HepG2 (cell line): ENCODE results near the gene DENND4A. TPM values are rescaled to one million over a fixed set of nuclear protein-coding genes. Genes with fewer than 3 reads are reported as not detected.

Experiments used
- ATF7 ChIP-seq, 2 experiments: fragments of 450-650 bp in 1 of 2; sonication (generic) in 1 of 2; formaldehyde crosslinking in 1 of 2; IDR thresholded peaks; 2 replicates each; pipeline versions ENCODE4 v1.4.0 to v1.6.1; 2016 to 2020; ENCODE audit warnings: antibody characterized with exemption in 1 of 2, mild to moderate bottlenecking in 1 of 2, missing genetic modification reagents in 1 of 2
- CHD4 ChIP-seq: fragments of 200-600 bp; sonication (generic); IDR thresholded peaks from 2 replicates; pipeline ENCODE4 v1.7.0; 2017; ENCODE audit warnings: mild to moderate bottlenecking, low read length, borderline replicate concordance
- FLYWCH1 ChIP-seq: sonication (generic); formaldehyde crosslinking; IDR thresholded peaks from 2 replicates; pipeline ENCODE4 v1.8.1; 2023; ENCODE audit warnings: mild to moderate bottlenecking, missing genetic modification reagents
- GMEB2 ChIP-seq: IDR thresholded peaks from 2 replicates; pipeline ENCODE4 v1.6.1; 2016; ENCODE audit warnings: missing biosample characterization, missing genetic modification reagents, low read depth
- KAT8 ChIP-seq: IDR thresholded peaks from 2 replicates; pipeline ENCODE4 v1.6.1; 2016; ENCODE audit warnings: missing genetic modification reagents, missing compliant biosample characterization
- TIGD3 ChIP-seq: sonication (generic); formaldehyde crosslinking; IDR thresholded peaks from 2 replicates; pipeline ENCODE4 v1.5.1; 2020; ENCODE audit warnings: mild to moderate bottlenecking, missing genetic modification reagents, borderline replicate concordance
- ZBTB1 ChIP-seq: sonication (generic); formaldehyde crosslinking; IDR thresholded peaks from 2 replicates; pipeline ENCODE4 v1.4.0; 2020; ENCODE audit warnings: missing genetic modification reagents, borderline replicate concordance
- ZBTB43 ChIP-seq: sonication (generic); formaldehyde crosslinking; conservative IDR thresholded peaks from 2 replicates; pipeline ENCODE4 v1.4.0; 2020; ENCODE audit warnings: missing genetic modification reagents
- ZNF543 ChIP-seq: sonication (generic); formaldehyde crosslinking; IDR thresholded peaks from 2 replicates; pipeline ENCODE4 v1.4.0; 2020; ENCODE audit warnings: mild to moderate bottlenecking, missing genetic modification reagents
- ZNF646 ChIP-seq: sonication (generic); formaldehyde crosslinking; IDR thresholded peaks from 2 replicates; pipeline ENCODE4 v1.9.0; 2021; ENCODE audit warnings: mild to moderate bottlenecking, missing genetic modification reagents
- ZNF784 ChIP-seq: sonication (generic); formaldehyde crosslinking; IDR thresholded peaks from 2 replicates; pipeline ENCODE4 v1.5.1; 2020; ENCODE audit warnings: missing genetic modification reagents, mild to moderate bottlenecking, borderline replicate concordance
- ZNF800 ChIP-seq: sonication (generic); formaldehyde crosslinking; IDR thresholded peaks from 2 replicates; pipeline ENCODE4 v1.4.0; 2020; ENCODE audit warnings: missing genetic modification reagents
- ZSCAN29 ChIP-seq: sonication (generic); formaldehyde crosslinking; conservative IDR thresholded peaks from 2 replicates; pipeline ENCODE4 v1.4.0; 2020; ENCODE audit warnings: mild to moderate bottlenecking, missing genetic modification reagents
- polyA plus RNA-seq, 8 experiments: library from polyadenylated mRNA; depleted of rRNA in 3 of 8; stranded (reverse) in 7 of 8; unstranded in 1 of 8; fragments of >200 nt; fragmentation: Illumina TruSeq in 4 of 8; extraction: Trizol in 4 of 8; gene quantifications; 2 replicates each; pipeline versions ENCODE4 v1.2.1 to v1.2.3, GENCODE V29; 2011 to 2016; ENCODE audit warnings: low read depth in 4 of 8, missing spikeins in 1 of 8, mixed read lengths in 1 of 8; ENCODE audit not compliant: insufficient read depth in 1 of 8
- total RNA-seq, 5 experiments: library from RNA; depleted of rRNA; stranded (reverse); fragments of >200 nt; fragmentation: Illumina TruSeq; extraction: Trizol; gene quantifications; 2 replicates each; pipeline ENCODE4 v1.2.3, GENCODE V29; 2016; ENCODE audit warnings: low read depth in 1 of 5

The DENND4A gene
- total and polyA plus RNA-seq, 2 of the 13 experiments (the other 11 are each of a cell fraction or from before 2014, with no cell fraction given): 13.2 to 18.6 TPM

- TF ChIP-seq ZNF800 (CRISPR knock-in tag): no peak
- TF ChIP-seq CHD4: no peak; the same call in 1 of the 2 replicates
- TF ChIP-seq ATF7 (IDR thresholded peaks at IDR 0.05): no peak
- TF ChIP-seq ATF7 (CRISPR knock-in tag; IDR thresholded peaks at IDR 0.05): no peak
- TF ChIP-seq ZSCAN29 (CRISPR knock-in tag): no peak
- TF ChIP-seq ZBTB1 (CRISPR knock-in tag): no peak
- no peak for TF ChIP-seq GMEB2 (CRISPR knock-in tag)
- no peak for TF ChIP-seq ZNF646 (CRISPR knock-in tag)
- TF ChIP-seq ZNF543 (CRISPR knock-in tag): no peak
- no peak for TF ChIP-seq ZBTB43 (CRISPR knock-in tag)
- peak; percentile 73 for TF ChIP-seq KAT8 (CRISPR knock-in tag)
- no peak for TF ChIP-seq TIGD3 (CRISPR knock-in tag)
- TF ChIP-seq FLYWCH1 (CRISPR knock-in tag): no peak
- no peak for TF ChIP-seq ZNF784 (CRISPR knock-in tag)
Observed at GRCh38 chr15:65804252-65804931, 12.3 kb upstream of the DENND4A start (continued).
